Sigmoid colon (tissue), 7 donors: ENCODE data around the gene HIBADH. TPM values are rescaled to one million over a fixed set of nuclear protein-coding genes. Genes with fewer than 3 reads are reported as not detected.

Experiments
- DNase-seq: peaks from one replicate; pipeline ENCODE4 v3.0.0-alpha.2; 2019
- H3K27ac ChIP-seq, 4 donors: fragments of 200-600 bp; sonication (generic); one replicate each; pipeline ENCODE4 v1.5.1; 2016 to 2019; ENCODE audit warnings: mild to moderate bottlenecking in 1 of 4
- H3K27me3 ChIP-seq, 3 donors: fragments of 200-600 bp; sonication (generic); one replicate each; pipeline ENCODE4 v1.5.1; 2019; ENCODE audit warnings: mild to moderate bottlenecking in 1 of 3
- H3K36me3 ChIP-seq, 4 donors: fragments of 200-600 bp; sonication (generic); one replicate each; pipeline ENCODE4 v1.5.1; 2016 to 2019
- H3K4me1 ChIP-seq, 4 donors: fragments of 200-600 bp; sonication (generic); one replicate each; pipeline ENCODE4 v1.5.1; 2017 to 2019
- H3K4me3 ChIP-seq, 4 donors: fragments of 200-600 bp; sonication (generic); one replicate each; pipeline ENCODE4 v1.5.1; 2017 to 2019; ENCODE audit warnings: mild to moderate bottlenecking in 2 of 4, moderate library complexity in 1 of 4
- H3K9me3 ChIP-seq, 4 donors: fragments of 200-600 bp in 3 of 4; sonication (generic) in 3 of 4; one replicate each; pipeline versions ENCODE4 v1.5.1 to v1.6.1; 2013 to 2019
- CTCF ChIP-seq, 4 experiments: fragments of 450-650 bp in 3 of 4; fragments of 200-600 bp in 1 of 4; IDR thresholded peaks; one replicate each; pipeline ENCODE4 v1.5.1; 2016 to 2019; ENCODE audit warnings: antibody characterized with exemption in 4 of 4, mild to moderate bottlenecking in 3 of 4, moderate library complexity in 2 of 4
- EP300 ChIP-seq, 4 donors: sonication (generic); formaldehyde crosslinking; IDR thresholded peaks; one replicate each; pipeline ENCODE4 v1.6.1; 2017; ENCODE audit warnings: antibody characterized with exemption in 4 of 4
- POLR2A ChIP-seq, 2 donors: fragments of 450-650 bp; IDR thresholded peaks; one replicate each; pipeline ENCODE4 v1.6.1; 2016; ENCODE audit warnings: antibody characterized with exemption in 2 of 2, mild to moderate bottlenecking in 2 of 2, moderate library complexity in 2 of 2
- POLR2AphosphoS5 ChIP-seq, 4 donors: sonication (generic); formaldehyde crosslinking; IDR thresholded peaks; one replicate each; pipeline ENCODE4 v1.6.1; 2017; ENCODE audit warnings: antibody characterized with exemption in 4 of 4
- WGBS, 2 donors: extraction: QIAGEN DNeasy Blood & Tissue Kit; methylation state at CpG; one replicate each; pipeline ENCODE4 v1.1.7; 2013; 5-methylcytosine and 5-hydroxymethylcytosine counted together
- intact Hi-C: fragments of 100-400 bp; cut with DNase I; formaldehyde crosslinking; loops from one replicate; pipeline ENCODE4 v1.15.1; 2023
- polyA plus RNA-seq, 3 donors: library from polyadenylated mRNA; stranded (reverse); fragments of 200-250 nt; gene quantifications; one replicate each; pipeline ENCODE4 v1.2.3, GENCODE V29; 2013
- total RNA-seq, 4 donors: library from RNA; depleted of rRNA; stranded (reverse); fragments of >200 nt; gene quantifications; one replicate each; pipeline ENCODE4 v1.1.0, GENCODE V29; 2016
- donor health status: healthy with polysubstance abuse.
- donor health status: Bipolar disorder and iron deficiency.
- donor health status: healthy.

HIBADH gene
- total and polyA plus RNA-seq, 7 donors = 23.4 to 89.5 (median 63.5) TPM

- no peak overlapping the region for H3K4me3 ChIP-seq
- no peaks in the 10 kb centered on the region for H3K27me3 ChIP-seq
- H3K4me1 ChIP-seq = peaks cover 0 to 41% (median 21%) of the 10 kb centered on the region in 4 donors
- 87 to 92% methylated on average over 1 of the region's 1 CpG for WGBS, 2 donors
- H3K36me3 ChIP-seq = no peaks in the 10 kb centered on the region
- H3K27ac ChIP-seq = peak overlapping the region in 3 of 4 donors; percentile 3 to 23 (median 14)
- intact Hi-C loops = no loop called here
- no peak for DNase-seq
- no peak for TF ChIP-seq EP300 (IDR thresholded peaks at IDR 0.05)
- no peak for TF ChIP-seq CTCF (IDR thresholded peaks at IDR 0.05)
- no peak for TF ChIP-seq POLR2A (IDR thresholded peaks at IDR 0.05)
- no peak for TF ChIP-seq POLR2AphosphoS5 (IDR thresholded peaks at IDR 0.05)
- H3K9me3 ChIP-seq = no peaks in the 10 kb centered on the region
Observed at GRCh38 chr7:27608776-27609495, 53.7 kb downstream of the HIBADH start.

- Histone ChIP-seq H3K36me3 (no peaks in the 10 kb centered on the region), H3K27ac (no peak overlapping the region), H3K9me3 (no peaks in the 10 kb centered on the region), H3K4me3 (no peak overlapping the region), H3K27me3 (no peaks in the 10 kb centered on the region), H3K4me1 (peaks cover 0 to 41% (median 21%) of the 10 kb centered on the region in 4 donors)
- no peak for DNase-seq
- intact Hi-C loops = no loop called here
- TF ChIP-seq POLR2AphosphoS5 (IDR thresholded peaks at IDR 0.05) (no peak), EP300 (IDR thresholded peaks at IDR 0.05) (no peak), POLR2A (IDR thresholded peaks at IDR 0.05) (no peak), CTCF (IDR thresholded peaks at IDR 0.05) (no peak)
- WGBS, 2 donors = 93 to 94% methylated on average over 11 of the region's 11 CpGs
Observed at GRCh38 chr7:27607210-27607606, 55.5 kb downstream of the HIBADH start.

GRCh38 chr7:27606270-27607209 lies 56.1 kb downstream of the HIBADH start:
- no peak for TF ChIP-seq CTCF (IDR thresholded peaks at IDR 0.05)
- TF ChIP-seq POLR2AphosphoS5 (IDR thresholded peaks at IDR 0.05) = no peak
- no peak for TF ChIP-seq POLR2A (IDR thresholded peaks at IDR 0.05)
- no peak for TF ChIP-seq EP300 (IDR thresholded peaks at IDR 0.05)
- no peak for DNase-seq
- intact Hi-C loops = no loop called here
- H3K9me3 ChIP-seq = no peaks in the 10 kb centered on the region
- H3K4me3 ChIP-seq = no peak overlapping the region
- H3K27ac ChIP-seq = no peak overlapping the region
- peaks cover 0 to 41% (median 21%) of the 10 kb centered on the region in 4 donors for H3K4me1 ChIP-seq
- H3K36me3 ChIP-seq = no peaks in the 10 kb centered on the region
- 54 to 73% methylated on average over 4 of the region's 4 CpGs for WGBS, 2 donors
- H3K27me3 ChIP-seq = no peaks in the 10 kb centered on the region

GRCh38 chr7:27605689-27606269 lies 56.9 kb downstream of the HIBADH start:
- H3K36me3 ChIP-seq = no peaks in the 10 kb centered on the region
- no peak overlapping the region for H3K4me3 ChIP-seq
- no peak overlapping the region for H3K27ac ChIP-seq
- H3K4me1 ChIP-seq = peaks cover 0 to 37% (median 21%) of the 10 kb centered on the region in 4 donors
- TF ChIP-seq CTCF (IDR thresholded peaks at IDR 0.05) (peak in 2 of 4 experiments; percentile 25 to 31), POLR2A (IDR thresholded peaks at IDR 0.05) (no peak)
- WGBS, 2 donors = 34 to 36% methylated on average over 2 of the region's 2 CpGs
- intact Hi-C loops = no loop called here
- DNase-seq = no peak
- H3K27me3 ChIP-seq = no peaks in the 10 kb centered on the region
- H3K9me3 ChIP-seq = no peaks in the 10 kb centered on the region
